PFSK-1 (cell line): ENCODE measurements around the gene MRPL55.

ENCODE experiments used
- FOXP2 ChIP-seq: optimal IDR thresholded peaks from 2 replicates; pipeline ENCODE3; 2011; ENCODE audit warnings: borderline replicate concordance, control low read depth, inconsistent platforms; ENCODE audit not compliant: insufficient read depth; ENCODE audit errors: extremely low read length, extremely low read depth
- POLR2AphosphoS5 ChIP-seq: IDR thresholded peaks from 2 replicates; pipeline ENCODE4 v1.6.1; 2012; ENCODE audit warnings: low read depth, mild to moderate bottlenecking, control low read depth, low read length, moderate library complexity
- SIN3A ChIP-seq: IDR thresholded peaks from 2 replicates; pipeline ENCODE4 v1.6.1; 2012; ENCODE audit warnings: mild to moderate bottlenecking, low read length, moderate library complexity, borderline replicate concordance; ENCODE audit not compliant: insufficient read depth
- TAF1 ChIP-seq: IDR thresholded peaks from 2 replicates; pipeline ENCODE4 v1.6.1; 2012; ENCODE audit warnings: low read length, control low read depth, borderline replicate concordance; ENCODE audit not compliant: insufficient read depth
- TF ChIP-seq, protein P1 (sequence below), 2 experiments: IDR thresholded peaks; 2 replicates each; pipeline versions ENCODE4 v1.6.1 to v1.8.0; 2011 to 2012; ENCODE audit warnings: low read depth in 2 of 2, low read length in 2 of 2, control low read depth in 1 of 2, inconsistent platforms in 1 of 2, mild to moderate bottlenecking in 1 of 2, moderate library complexity in 1 of 2; ENCODE audit not compliant: insufficient read depth in 1 of 2

Gene MRPL55

GRCh38 chr1:228068359-228068758 is 40.7 kb downstream of the MRPL55 start:
- no peak for TF ChIP-seq TAF1
- TF ChIP-seq SIN3A: no peak
- no peak for TF ChIP-seq POLR2AphosphoS5

- no peak for TF ChIP-seq TAF1
- TF ChIP-seq POLR2AphosphoS5: no peak
- TF ChIP-seq SIN3A: no peak
- TF ChIP-seq, protein P1, sequence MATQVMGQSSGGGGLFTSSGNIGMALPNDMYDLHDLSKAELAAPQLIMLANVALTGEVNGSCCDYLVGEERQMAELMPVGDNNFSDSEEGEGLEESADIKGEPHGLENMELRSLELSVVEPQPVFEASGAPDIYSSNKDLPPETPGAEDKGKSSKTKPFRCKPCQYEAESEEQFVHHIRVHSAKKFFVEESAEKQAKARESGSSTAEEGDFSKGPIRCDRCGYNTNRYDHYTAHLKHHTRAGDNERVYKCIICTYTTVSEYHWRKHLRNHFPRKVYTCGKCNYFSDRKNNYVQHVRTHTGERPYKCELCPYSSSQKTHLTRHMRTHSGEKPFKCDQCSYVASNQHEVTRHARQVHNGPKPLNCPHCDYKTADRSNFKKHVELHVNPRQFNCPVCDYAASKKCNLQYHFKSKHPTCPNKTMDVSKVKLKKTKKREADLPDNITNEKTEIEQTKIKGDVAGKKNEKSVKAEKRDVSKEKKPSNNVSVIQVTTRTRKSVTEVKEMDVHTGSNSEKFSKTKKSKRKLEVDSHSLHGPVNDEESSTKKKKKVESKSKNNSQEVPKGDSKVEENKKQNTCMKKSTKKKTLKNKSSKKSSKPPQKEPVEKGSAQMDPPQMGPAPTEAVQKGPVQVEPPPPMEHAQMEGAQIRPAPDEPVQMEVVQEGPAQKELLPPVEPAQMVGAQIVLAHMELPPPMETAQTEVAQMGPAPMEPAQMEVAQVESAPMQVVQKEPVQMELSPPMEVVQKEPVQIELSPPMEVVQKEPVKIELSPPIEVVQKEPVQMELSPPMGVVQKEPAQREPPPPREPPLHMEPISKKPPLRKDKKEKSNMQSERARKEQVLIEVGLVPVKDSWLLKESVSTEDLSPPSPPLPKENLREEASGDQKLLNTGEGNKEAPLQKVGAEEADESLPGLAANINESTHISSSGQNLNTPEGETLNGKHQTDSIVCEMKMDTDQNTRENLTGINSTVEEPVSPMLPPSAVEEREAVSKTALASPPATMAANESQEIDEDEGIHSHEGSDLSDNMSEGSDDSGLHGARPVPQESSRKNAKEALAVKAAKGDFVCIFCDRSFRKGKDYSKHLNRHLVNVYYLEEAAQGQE (IDR thresholded peaks at IDR 0.05; ENCODE audit: insufficient read depth in 1 of 2, low read depth in 2 of 2, low read length in 2 of 2): no peak
- no peak for TF ChIP-seq FOXP2
Measured at GRCh38 chr1:228066891-228067654, 42.0 kb downstream of the MRPL55 start.

DNA sequence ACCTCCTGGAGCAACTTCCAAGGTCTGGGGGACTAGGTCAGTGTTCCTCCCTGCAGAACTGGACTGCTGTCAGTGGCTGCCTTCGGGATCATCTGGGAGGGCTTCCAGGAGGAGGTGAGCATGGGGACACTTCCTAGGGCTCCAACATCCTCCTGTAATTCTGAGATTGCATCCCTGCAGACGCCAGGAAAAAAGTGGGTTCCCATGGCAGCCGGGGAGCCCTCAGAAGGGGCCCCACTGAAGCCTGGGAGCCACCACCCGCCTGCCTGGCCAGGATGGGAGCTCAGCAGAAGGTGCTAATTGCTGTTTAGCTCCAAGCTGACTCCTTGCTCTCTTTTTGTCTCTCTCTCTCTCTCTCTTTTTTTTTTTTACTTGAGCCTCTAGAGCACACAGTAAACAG is 42.7 kb downstream of the MRPL55 start:
- TF ChIP-seq FOXP2 (no peak), TAF1 (no peak), POLR2AphosphoS5 (no peak), SIN3A (no peak)
- TF ChIP-seq, protein P1 (IDR thresholded peaks at IDR 0.05; ENCODE audit: insufficient read depth in 1 of 2, low read depth in 2 of 2, low read length in 2 of 2): no peak

GRCh38 chr1:228065543-228066347 is 43.4 kb downstream of the MRPL55 start:
- TF ChIP-seq TAF1 (no peak), SIN3A (no peak), POLR2AphosphoS5 (no peak), FOXP2 (no peak)
- TF ChIP-seq, protein P1 (IDR thresholded peaks at IDR 0.05; ENCODE audit: insufficient read depth in 1 of 2, low read depth in 2 of 2, low read length in 2 of 2): no peak

GRCh38 chr1:228064741-228065542 is 44.2 kb downstream of the MRPL55 start:
- TF ChIP-seq FOXP2 (no peak), SIN3A (no peak), POLR2AphosphoS5 (no peak), TAF1 (no peak)
- TF ChIP-seq, protein P1 (IDR thresholded peaks at IDR 0.05; ENCODE audit: insufficient read depth in 1 of 2, low read depth in 2 of 2, low read length in 2 of 2): no peak
